NB4 (cell line): ENCODE data around the gene KCTD17.

Source experiments
- CTCF ChIP-seq: IDR thresholded peaks from one replicate; pipeline ENCODE4 v1.5.1; 2012; ENCODE audit warnings: low read depth, low read length
- MYC ChIP-seq: IDR thresholded peaks from 2 replicates; pipeline ENCODE4 v1.6.1; 2011; ENCODE audit warnings: low read depth, low read length
- POLR2A ChIP-seq: IDR thresholded peaks from 2 replicates; pipeline ENCODE4 v1.6.1; 2011; ENCODE audit warnings: mild to moderate bottlenecking; ENCODE audit not compliant: insufficient read length; ENCODE audit errors: extremely low read depth
- TF ChIP-seq, protein P1 (sequence below): IDR thresholded peaks from 2 replicates; pipeline ENCODE4 v1.6.1; 2011; ENCODE audit warnings: low read depth, low read length

DNA sequence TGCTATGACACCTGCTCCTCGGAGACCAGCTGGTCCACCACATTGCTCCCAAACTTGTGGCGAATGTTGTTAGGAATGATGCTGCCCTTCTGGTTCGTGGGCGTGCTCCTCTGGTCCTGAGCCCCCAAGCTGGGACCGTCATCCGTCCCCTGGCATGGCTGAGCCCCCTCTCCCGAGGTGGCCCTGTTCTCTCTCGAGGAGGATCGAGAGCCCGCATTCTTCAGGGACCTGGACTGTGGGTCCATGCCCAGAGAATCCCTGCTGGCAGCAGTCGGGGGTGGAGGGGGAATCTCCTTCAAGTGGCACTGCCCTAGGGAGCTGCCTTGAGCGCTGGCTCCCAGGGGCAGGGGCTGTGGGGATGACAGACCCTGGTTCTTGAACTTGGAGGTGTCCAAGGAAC lies 49.7 kb upstream of the KCTD17 start:
- TF ChIP-seq CTCF, result no peak
- TF ChIP-seq, protein P1, sequence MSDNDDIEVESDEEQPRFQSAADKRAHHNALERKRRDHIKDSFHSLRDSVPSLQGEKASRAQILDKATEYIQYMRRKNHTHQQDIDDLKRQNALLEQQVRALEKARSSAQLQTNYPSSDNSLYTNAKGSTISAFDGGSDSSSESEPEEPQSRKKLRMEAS, result no peak
- TF ChIP-seq MYC, result no peak
- TF ChIP-seq POLR2A, result no peak
